PC-3 (cell line): Measurements from ENCODE around the gene TP53I3.

Experiments used
- CTCF ChIP-seq: fragments of 300-600 bp; sonication (generic); conservative IDR thresholded peaks from 2 replicates; pipeline ENCODE4 v1.5.1; 2017; ENCODE audit warnings: antibody characterized with exemption, low read depth, mild to moderate bottlenecking, low read length
- EZH2 ChIP-seq: fragments of 300-600 bp; sonication (generic); IDR thresholded peaks from one replicate; pipeline ENCODE4 v1.6.1; 2017; ENCODE audit warnings: antibody characterized with exemption, mild to moderate bottlenecking, low read length; ENCODE audit not compliant: unreplicated experiment

DNA sequence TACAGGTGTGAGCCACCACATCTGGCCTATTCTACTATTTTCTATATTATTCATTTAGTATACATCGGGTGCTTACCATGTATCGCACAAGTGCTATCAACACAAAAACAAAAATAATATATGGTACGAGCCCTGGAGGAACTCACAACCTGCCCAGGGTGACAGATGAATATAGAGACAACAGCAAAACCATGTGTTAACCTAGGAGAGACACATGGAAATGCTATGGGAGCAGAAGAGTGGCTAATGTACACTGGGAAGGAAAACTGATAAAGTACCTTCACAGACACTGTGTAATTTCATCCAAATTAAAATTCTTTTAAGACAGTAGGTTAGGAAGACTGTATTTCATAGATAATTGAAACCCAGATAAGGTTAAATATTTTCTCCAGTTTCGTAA, 12.4 kb downstream of the TP53I3 start:
- TF ChIP-seq EZH2 (no peak), CTCF (no peak)
